HCT116 (cell line): ENCODE results near the gene RAB4A. TPM values are rescaled to one million over a fixed set of nuclear protein-coding genes. Genes with fewer than 3 reads are reported as not detected.

ENCODE experiments used
- ATAC-seq: fragments of 200-7000 bp; cut with Tn5 transposase; 2 replicates; pipeline ENCODE4 v1.9.1; 2020; ENCODE audit warnings: mild to moderate bottlenecking, moderate library complexity
- BruUV-seq: library from RNA; stranded (reverse); fragments of 400-500 nt; replicated peaks from 2 replicates; lab custom pipeline; 2021; lab: Mats Ljungman, UMichigan
- CTCF ChIA-PET: fragments of 300-600 bp; sonication (Branson Sonifier 250); formaldehyde crosslinking; loops from one replicate; lab custom pipeline; 2021; ENCODE audit warnings: antibody characterized with exemption; lab: Charles Lee
- POLR2A ChIA-PET: fragments of 300-600, 350-600 bp; sonication (Branson Sonifier 250); formaldehyde crosslinking; loops from one replicate; lab custom pipeline; 2021; ENCODE audit warnings: antibody characterized with exemption; lab: Charles Lee
- RAD21 ChIA-PET, 2 experiments: fragments of 300-600 bp; sonication (Branson Sonifier 250); formaldehyde crosslinking; loops; one replicate each; lab custom pipeline; 2023; ENCODE audit warnings: low total read pairs in 2 of 2; ENCODE audit not compliant: uncharacterized antibody in 2 of 2, unreplicated experiment in 2 of 2, low non-redundant PET in 1 of 2; lab: Charles Lee
- DNase-seq: peaks from one replicate; pipeline ENCODE4 v3.0.0-alpha.2; 2010; ENCODE audit warnings: low read depth, low spot score
- H2AFZ ChIP-seq: fragments of 200-600 bp; shearing (Covaris generic), sonication (generic); 2 replicates; pipeline ENCODE4 v1.6.1; 2017; ENCODE audit warnings: low read depth, mixed run types, mixed read lengths, antibody characterized with exemption, low read length; ENCODE audit not compliant: poor library complexity, severe bottlenecking
- H3K27ac ChIP-seq: 2 replicates; pipeline ENCODE4 v1.5.1; 2012; ENCODE audit warnings: low read depth, low read length
- H3K27me3 ChIP-seq: fragments of 200-600 bp; sonication (generic); 2 replicates; pipeline ENCODE4 v1.6.1; 2016; ENCODE audit warnings: mixed run types, low read length, mixed read lengths; ENCODE audit not compliant: insufficient read depth
- H3K36me3 ChIP-seq, 2 experiments: fragments of 200-500 bp in 1 of 2; fragments of 200-600 bp in 1 of 2; sonication (Bioruptor generic) in 1 of 2; sonication (generic) in 1 of 2; 2 replicates each; pipeline versions ENCODE4 v1.5.1 to v1.6.1; 2014 to 2016; ENCODE audit warnings: low read length in 2 of 2, inconsistent platforms in 1 of 2, mixed read lengths in 1 of 2, mixed run types in 1 of 2; ENCODE audit not compliant: insufficient read depth in 2 of 2, control insufficient read depth in 1 of 2
- H3K4me1 ChIP-seq, 2 experiments: fragments of 200-600 bp in 1 of 2; sonication (generic) in 1 of 2; 2 replicates each; pipeline versions ENCODE4 v1.5.1 to v1.6.1; 2012 to 2017; ENCODE audit warnings: low read length in 2 of 2, inconsistent platforms in 1 of 2, mild to moderate bottlenecking in 1 of 2, mixed read lengths in 1 of 2, mixed run types in 1 of 2, moderate library complexity in 1 of 2; ENCODE audit not compliant: insufficient read depth in 2 of 2, control insufficient read depth in 1 of 2
- H3K4me2 ChIP-seq: fragments of 200-600 bp; sonication (generic); 2 replicates; pipeline ENCODE4 v1.6.1; 2017; ENCODE audit warnings: mixed run types, low read length, mixed read lengths
- H3K4me3 ChIP-seq, 2 experiments: fragments of 200-600 bp in 1 of 2; sonication (generic) in 1 of 2; replicated peaks in 1 of 2; 2 replicates each; pipeline ENCODE4 v1.5.1; 2011 to 2016; ENCODE audit warnings: low read length in 2 of 2, control low read depth in 1 of 2, low read depth in 1 of 2, mild to moderate bottlenecking in 1 of 2, mixed read lengths in 1 of 2, mixed run types in 1 of 2
- H3K79me2 ChIP-seq: fragments of 200-600 bp; sonication (generic); 2 replicates; pipeline ENCODE4 v1.6.1; 2017; ENCODE audit warnings: mild to moderate bottlenecking, mixed run types, low read length, moderate library complexity, mixed read lengths; ENCODE audit not compliant: insufficient read depth
- H3K9ac ChIP-seq: fragments of 200-600 bp; sonication (generic); 2 replicates; pipeline ENCODE4 v1.6.1; 2016; ENCODE audit warnings: low read length, mixed read lengths
- H3K9me2 ChIP-seq: fragments of 200-600 bp; sonication (generic), shearing (Covaris generic); 2 replicates; pipeline ENCODE4 v1.6.1; 2017; ENCODE audit warnings: mixed run types, mild to moderate bottlenecking, moderate library complexity; ENCODE audit not compliant: insufficient read depth
- H3K9me3 ChIP-seq, 2 experiments: fragments of 200-500 bp in 1 of 2; fragments of 200-600 bp in 1 of 2; sonication (Bioruptor generic) in 1 of 2; sonication (generic) in 1 of 2; 2 replicates each; pipeline ENCODE4 v1.6.1; 2014 to 2017; ENCODE audit warnings: low read length in 2 of 2, mixed read lengths in 2 of 2, inconsistent platforms in 1 of 2, low read depth in 1 of 2, mild to moderate bottlenecking in 1 of 2, mixed run types in 1 of 2, moderate library complexity in 1 of 2; ENCODE audit not compliant: control insufficient read depth in 1 of 2, insufficient read depth in 1 of 2
- H4K20me1 ChIP-seq: fragments of 200-600 bp; sonication (generic), shearing (Covaris generic); 2 replicates; pipeline ENCODE4 v1.6.1; 2017; ENCODE audit warnings: mixed run types, mild to moderate bottlenecking, moderate library complexity; ENCODE audit not compliant: insufficient read depth
- ATF3 ChIP-seq: IDR thresholded peaks from 2 replicates; pipeline ENCODE4 v1.6.1; 2012
- CEBPB ChIP-seq: IDR thresholded peaks from 2 replicates; pipeline ENCODE4 v1.6.1; 2012; ENCODE audit warnings: low read depth
- EGR1 ChIP-seq: IDR thresholded peaks from 2 replicates; pipeline ENCODE4 v1.6.1; 2012; ENCODE audit warnings: low read depth
- FOSL1 ChIP-seq: IDR thresholded peaks from 2 replicates; pipeline ENCODE4 v1.6.1; 2012; ENCODE audit warnings: low read depth
- JUND ChIP-seq: IDR thresholded peaks from 2 replicates; pipeline ENCODE4 v1.6.1; 2012
- MAX ChIP-seq: IDR thresholded peaks from 2 replicates; pipeline ENCODE4 v1.6.1; 2012
- REST ChIP-seq: IDR thresholded peaks from 2 replicates; pipeline ENCODE4 v1.6.1; 2012; ENCODE audit warnings: low read depth
- SIN3A ChIP-seq: IDR thresholded peaks from 2 replicates; pipeline ENCODE4 v1.6.1; 2012; ENCODE audit warnings: low read depth
- SP1 ChIP-seq: IDR thresholded peaks from 2 replicates; pipeline ENCODE4 v1.6.1; 2012; ENCODE audit warnings: low read depth
- TCF7L2 ChIP-seq: IDR thresholded peaks from 2 replicates; pipeline ENCODE4 v1.7.0; 2011; ENCODE audit warnings: borderline replicate concordance, inconsistent platforms; ENCODE audit not compliant: insufficient read depth, insufficient read length; ENCODE audit errors: extremely low read depth
- YY1 ChIP-seq: IDR thresholded peaks from 2 replicates; pipeline ENCODE4 v1.6.1; 2011; ENCODE audit warnings: low read length, low read depth, moderate library complexity, mild to moderate bottlenecking; ENCODE audit not compliant: insufficient replicate concordance; ENCODE audit errors: extremely low read depth
- ZFX ChIP-seq: fragments of 450-650 bp; IDR thresholded peaks from 2 replicates; pipeline ENCODE4 v1.6.1; 2017
- ZNF274 ChIP-seq: fragments of 200-500 bp; sonication (Bioruptor generic); IDR thresholded peaks from 2 replicates; pipeline ENCODE4 v1.6.1; 2014; ENCODE audit warnings: mild to moderate bottlenecking, low read depth, low read length, inconsistent platforms
- intact Hi-C: fragments of 100-400 bp; cut with micrococcal nuclease; formaldehyde crosslinking; loops from 2 replicates; pipeline ENCODE4 v1.10.0; 2022
- total RNA-seq: library from RNA; stranded (reverse); gene quantifications from one replicate; pipeline ENCODE4 v1.2.1, GENCODE V29; 2021; ENCODE audit not compliant: unreplicated experiment

RAB4A gene
- total RNA-seq, 1 experiment from 2014 or later, result 101 TPM

- Histone ChIP-seq H4K20me1 (no peaks in the 10 kb centered on the region), H3K4me3 (no peak overlapping the region), H3K27me3 (no peaks in the 10 kb centered on the region), H3K9ac (no peak overlapping the region), H3K9me3 (no peaks in the 10 kb centered on the region), H3K79me2 (no peaks in the 10 kb centered on the region), H3K4me2 (no peak overlapping the region), H2AFZ (no peak overlapping the region), H3K36me3 (no peaks in the 10 kb centered on the region), H3K9me2 (no peaks in the 10 kb centered on the region), H3K27ac (no peak overlapping the region), H3K4me1 (peaks cover 15 to 17% of the 10 kb centered on the region in 2 experiments)
- no peak for DNase-seq
- no peak for ATAC-seq
- intact Hi-C loops, result loop anchor here (10.0 kb wide), 3 partner anchors 204 to 516 kb away; partner anchors contain the start of genes RHOU, TAF5L and URB2
- BruUV-seq, result no TSS peak
- RAD21 ChIA-PET, result no interaction called here
- TF ChIP-seq CEBPB, result no peak
- no peak for TF ChIP-seq FOSL1
- TF ChIP-seq ZFX, result no peak
- TF ChIP-seq EGR1, result no peak
- no peak for TF ChIP-seq TCF7L2
- TF ChIP-seq REST, result no peak
- TF ChIP-seq SIN3A, result no peak
- no peak for TF ChIP-seq ATF3
- no peak for TF ChIP-seq YY1
- TF ChIP-seq ZNF274, result no peak
- no peak for TF ChIP-seq MAX
- TF ChIP-seq SP1, result no peak
- no peak for TF ChIP-seq JUND
- POLR2A ChIA-PET, result no interaction called here
- CTCF ChIA-PET, result no interaction called here
Measured at GRCh38 chr1:229251185-229251584, 19.7 kb upstream of the RAB4A start.
